Measurements from ENCODE around the gene ROR1.

DNA sequence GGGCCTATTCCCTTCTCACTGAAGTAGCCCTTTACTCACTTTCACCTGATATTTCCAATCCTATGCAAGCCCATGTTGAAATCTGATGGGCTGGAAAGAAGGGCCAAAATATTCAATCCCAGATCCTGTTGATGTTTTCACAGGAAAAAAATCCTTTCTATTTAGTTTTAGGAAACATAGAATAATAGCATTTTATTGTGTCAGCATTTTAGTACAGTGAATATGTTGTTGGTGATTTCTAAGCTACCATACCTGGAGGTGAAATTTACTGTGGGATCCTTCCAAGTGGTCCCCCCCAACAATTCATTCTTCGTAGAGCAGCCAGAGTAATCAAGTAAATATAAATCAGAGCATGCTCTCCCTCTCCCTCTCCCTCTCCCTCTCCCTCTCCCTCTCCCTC lies 426.2 kb downstream of the ROR1 start:
- TF ChIP-seq, protein P1, sequence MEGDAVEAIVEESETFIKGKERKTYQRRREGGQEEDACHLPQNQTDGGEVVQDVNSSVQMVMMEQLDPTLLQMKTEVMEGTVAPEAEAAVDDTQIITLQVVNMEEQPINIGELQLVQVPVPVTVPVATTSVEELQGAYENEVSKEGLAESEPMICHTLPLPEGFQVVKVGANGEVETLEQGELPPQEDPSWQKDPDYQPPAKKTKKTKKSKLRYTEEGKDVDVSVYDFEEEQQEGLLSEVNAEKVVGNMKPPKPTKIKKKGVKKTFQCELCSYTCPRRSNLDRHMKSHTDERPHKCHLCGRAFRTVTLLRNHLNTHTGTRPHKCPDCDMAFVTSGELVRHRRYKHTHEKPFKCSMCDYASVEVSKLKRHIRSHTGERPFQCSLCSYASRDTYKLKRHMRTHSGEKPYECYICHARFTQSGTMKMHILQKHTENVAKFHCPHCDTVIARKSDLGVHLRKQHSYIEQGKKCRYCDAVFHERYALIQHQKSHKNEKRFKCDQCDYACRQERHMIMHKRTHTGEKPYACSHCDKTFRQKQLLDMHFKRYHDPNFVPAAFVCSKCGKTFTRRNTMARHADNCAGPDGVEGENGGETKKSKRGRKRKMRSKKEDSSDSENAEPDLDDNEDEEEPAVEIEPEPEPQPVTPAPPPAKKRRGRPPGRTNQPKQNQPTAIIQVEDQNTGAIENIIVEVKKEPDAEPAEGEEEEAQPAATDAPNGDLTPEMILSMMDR (IDR thresholded peaks at IDR 0.05), result no peak
- no peak for TF ChIP-seq POLR2A (IDR thresholded peaks at IDR 0.05)

Measured in testis (tissue), 2 donors.